Right kidney (tissue), 1 donor: ENCODE data around the gene SEZ6L2.
"Not testable (repeated sequence)": the region's sequence is repeated elsewhere in the genome, so short reads cannot be mapped to it uniquely, and the experiment has no call there.

Source experiments
- DNase-seq: peaks from one replicate; pipeline ENCODE4 v3.0.0-alpha.2; 2016

The SEZ6L2 gene

GRCh38 chr16:29852654-29853053 lies 46.7 kb downstream of the SEZ6L2 start:
- DNase-seq: no peak

GRCh38 chr16:29850998-29851397 lies 48.4 kb downstream of the SEZ6L2 start:
- no peak for DNase-seq

GRCh38 chr16:29849505-29849904 lies 49.8 kb downstream of the SEZ6L2 start:
- no peak for DNase-seq

GRCh38 chr16:29848420-29849297 lies 50.7 kb downstream of the SEZ6L2 start:
- no peak for DNase-seq

GRCh38 chr16:29845656-29846055 lies 53.7 kb downstream of the SEZ6L2 start:
- no peak for DNase-seq

GRCh38 chr16:29844575-29845331 lies 54.6 kb downstream of the SEZ6L2 start:
- no peak for DNase-seq

- DNase-seq: no peak
Observed at GRCh38 chr16:29843931-29844330, 55.4 kb downstream of the SEZ6L2 start.

GRCh38 chr16:29842732-29843346 lies 56.5 kb downstream of the SEZ6L2 start:
- no peak for DNase-seq

- no peak for DNase-seq
Observed at GRCh38 chr16:29841631-29842030, 57.7 kb downstream of the SEZ6L2 start.

GRCh38 chr16:29840240-29840639 lies 59.1 kb downstream of the SEZ6L2 start:
- DNase-seq: no peak

GRCh38 chr16:29839822-29840221 lies 59.5 kb downstream of the SEZ6L2 start:
- no peak for DNase-seq

GRCh38 chr16:29837841-29838240 lies 61.5 kb downstream of the SEZ6L2 start:
- no peak for DNase-seq

- no peak for DNase-seq
Observed at GRCh38 chr16:29836623-29837022, 62.7 kb downstream of the SEZ6L2 start.

- DNase-seq: no peak
Observed at GRCh38 chr16:29835926-29836325, 63.4 kb downstream of the SEZ6L2 start.

- DNase-seq: no peak
Observed at GRCh38 chr16:29834079-29834478, 65.3 kb downstream of the SEZ6L2 start.

- DNase-seq: not testable (repeated sequence)
Observed at GRCh38 chr16:29833219-29833618, 66.1 kb downstream of the SEZ6L2 start.

GRCh38 chr16:29831490-29831889 lies 67.9 kb downstream of the SEZ6L2 start:
- DNase-seq: no peak

- no peak for DNase-seq
Observed at GRCh38 chr16:29830774-29831173, 68.6 kb downstream of the SEZ6L2 start.

GRCh38 chr16:29826342-29826695 lies 73.0 kb downstream of the SEZ6L2 start:
- no peak for DNase-seq

- DNase-seq: no peak
Observed at GRCh38 chr16:29825145-29826044, 74.0 kb downstream of the SEZ6L2 start.

GRCh38 chr16:29824589-29825144 lies 74.7 kb downstream of the SEZ6L2 start:
- DNase-seq: no peak

- DNase-seq: no peak
Observed at GRCh38 chr16:29821643-29822115, 77.7 kb downstream of the SEZ6L2 start.
